ENCODE results near the gene GYG2. TPM values are rescaled to one million over a fixed set of nuclear protein-coding genes. Genes with fewer than 3 reads are reported as not detected.
A peak's percentile ranks its signal among the peaks of the same experiment; 100 is the strongest.
"Not testable (repeated sequence)": the region's sequence is repeated elsewhere in the genome, so short reads cannot be mapped to it uniquely, and the experiment has no call there.

Gene GYG2
- total and polyA plus RNA-seq, 2 donors: 0.23 to 0.38 TPM

GRCh38 chrX:2804106-2804843 lies 24.5 kb upstream of the GYG2 start:
- not testable (repeated sequence) for DNase-seq (ENCODE audit: low read depth in 6 of 9, low spot score in 9 of 9); H3K4me1 ChIP-seq (ENCODE audit: control insufficient read depth in 2 of 2, insufficient read depth in 2 of 2, low read length in 2 of 2); H3K27me3 ChIP-seq (ENCODE audit: control insufficient read depth in 2 of 2, insufficient read depth in 1 of 2, low read length in 1 of 2); H3K36me3 ChIP-seq (ENCODE audit: control insufficient read depth in 2 of 2, insufficient read depth in 2 of 2, low read length in 1 of 2); H3K4me3 ChIP-seq (ENCODE audit: low read length in 2 of 2); H3K27ac ChIP-seq (ENCODE audit: low read depth in 1 of 2, low read length in 1 of 2); H3K9me3 ChIP-seq (ENCODE audit: control insufficient read depth in 2 of 2, insufficient read depth in 1 of 2, low read length in 1 of 2)
- WGBS: 96% methylated on average over 18 of the region's 18 CpGs

DNA sequence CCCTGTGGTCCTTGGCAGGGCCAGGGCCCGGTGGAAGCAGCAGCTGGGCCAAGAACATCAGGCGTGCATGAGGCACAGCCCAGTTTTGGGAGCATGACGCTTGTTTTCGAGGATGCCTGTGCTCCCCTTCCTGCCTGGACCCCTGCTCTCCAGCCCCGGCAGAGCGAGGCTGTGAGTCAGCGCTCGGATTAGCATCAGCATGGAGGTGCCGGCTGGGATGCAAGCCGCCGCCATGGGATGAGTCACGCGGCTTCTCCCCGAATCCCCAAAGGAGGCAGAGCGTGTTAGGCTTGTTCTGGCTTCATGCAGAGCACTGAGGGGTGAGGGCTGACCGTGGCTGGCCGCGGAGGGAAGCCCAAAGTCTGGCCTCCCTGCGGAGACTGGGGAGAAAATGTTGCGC lies 23.9 kb upstream of the GYG2 start:
- 98% methylated on average over 20 of the region's 20 CpGs for WGBS
- H3K4me1 ChIP-seq (ENCODE audit: control insufficient read depth in 2 of 2, insufficient read depth in 2 of 2, low read length in 2 of 2); DNase-seq (ENCODE audit: low read depth in 6 of 9, low spot score in 9 of 9): not testable (repeated sequence)

DNA sequence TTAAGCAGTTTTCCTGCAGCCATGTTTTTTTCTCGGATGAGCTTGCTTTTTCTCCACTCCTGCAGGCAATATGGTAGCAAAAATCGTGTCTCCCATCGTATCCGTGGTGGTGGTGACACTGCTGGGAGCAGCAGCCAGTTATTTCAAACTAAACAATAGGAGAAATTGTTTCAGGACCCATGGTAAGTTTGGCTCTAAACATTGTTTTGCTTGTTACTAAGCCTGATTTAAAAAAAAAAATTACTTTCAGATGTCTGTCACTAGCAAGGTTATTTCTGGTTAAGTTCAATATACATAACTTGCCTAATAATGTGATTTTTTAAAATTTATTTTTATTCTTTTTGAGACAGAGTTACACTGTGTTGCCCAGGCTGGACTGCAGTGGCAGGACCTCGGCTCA lies 17.5 kb upstream of the GYG2 start:
- Histone ChIP-seq H3K4me1 (ENCODE audit: control insufficient read depth in 2 of 2, insufficient read depth in 2 of 2, low read length in 2 of 2) (peaks cover 0 to 9% of the 10 kb centered on the region in 2 donors), H3K27me3 (ENCODE audit: control insufficient read depth in 2 of 2, insufficient read depth in 1 of 2, low read length in 1 of 2) (no peaks in the 10 kb centered on the region), H3K36me3 (ENCODE audit: control insufficient read depth in 2 of 2, insufficient read depth in 2 of 2, low read length in 1 of 2) (no peaks in the 10 kb centered on the region), H3K9me3 (ENCODE audit: control insufficient read depth in 2 of 2, insufficient read depth in 1 of 2, low read length in 1 of 2) (no peaks in the 10 kb centered on the region), H3K27ac (ENCODE audit: low read depth in 1 of 2, low read length in 1 of 2) (no peak overlapping the region), H3K4me3 (ENCODE audit: low read length in 2 of 2) (no peak overlapping the region)
- WGBS: 94% methylated on average over 5 of the region's 5 CpGs
- no peak for DNase-seq (ENCODE audit: low read depth in 6 of 9, low spot score in 9 of 9)

More for the DNA sequence above, 23.9 kb upstream of the GYG2 start:
- H3K36me3 ChIP-seq (ENCODE audit: control insufficient read depth in 2 of 2, insufficient read depth in 2 of 2, low read length in 1 of 2); H3K9me3 ChIP-seq (ENCODE audit: control insufficient read depth in 2 of 2, insufficient read depth in 1 of 2, low read length in 1 of 2); H3K4me3 ChIP-seq (ENCODE audit: low read length in 2 of 2); H3K27me3 ChIP-seq (ENCODE audit: control insufficient read depth in 2 of 2, insufficient read depth in 1 of 2, low read length in 1 of 2); H3K27ac ChIP-seq (ENCODE audit: low read depth in 1 of 2, low read length in 1 of 2): not testable (repeated sequence)

GRCh38 chrX:2812161-2812907 lies 16.4 kb upstream of the GYG2 start:
- not testable (repeated sequence) for H3K36me3 ChIP-seq (ENCODE audit: control insufficient read depth in 2 of 2, insufficient read depth in 2 of 2, low read length in 1 of 2); H3K27ac ChIP-seq (ENCODE audit: low read depth in 1 of 2, low read length in 1 of 2); H3K4me3 ChIP-seq (ENCODE audit: low read length in 2 of 2); H3K9me3 ChIP-seq (ENCODE audit: control insufficient read depth in 2 of 2, insufficient read depth in 1 of 2, low read length in 1 of 2); H3K27me3 ChIP-seq (ENCODE audit: control insufficient read depth in 2 of 2, insufficient read depth in 1 of 2, low read length in 1 of 2); H3K4me1 ChIP-seq (ENCODE audit: control insufficient read depth in 2 of 2, insufficient read depth in 2 of 2, low read length in 2 of 2)
- 36% methylated on average over 14 of the region's 16 CpGs for WGBS
- DNase-seq (ENCODE audit: low read depth in 6 of 9, low spot score in 9 of 9): peak in 8 of 9 donors; percentile 12 to 80 (median 30)

DNA sequence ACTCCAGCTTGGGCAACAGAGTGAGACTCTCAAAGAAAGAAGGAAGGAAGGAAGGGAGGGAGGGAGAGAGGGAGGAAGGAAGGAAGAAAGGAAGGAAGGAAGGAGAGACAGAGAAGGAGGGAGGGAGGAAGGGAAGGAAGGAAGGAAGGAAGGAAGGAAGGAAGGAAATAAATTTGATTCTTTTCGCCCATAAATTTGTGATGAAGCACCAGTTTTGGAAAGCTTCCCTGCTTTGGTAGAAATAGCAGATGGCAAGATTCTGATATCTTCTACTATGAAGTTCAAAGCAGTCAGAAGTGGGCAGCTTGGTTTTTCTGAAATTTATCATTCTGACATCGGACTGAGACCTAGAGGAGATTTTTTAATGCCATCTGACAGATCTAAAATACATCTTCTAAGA lies 11.7 kb upstream of the GYG2 start:
- WGBS: 88% methylated on average over 2 of the region's 2 CpGs
- Histone ChIP-seq H3K27ac (ENCODE audit: low read depth in 1 of 2, low read length in 1 of 2) (no peak overlapping the region), H3K4me1 (ENCODE audit: control insufficient read depth in 2 of 2, insufficient read depth in 2 of 2, low read length in 2 of 2) (peaks cover 0 to 17% of the 10 kb centered on the region in 2 donors), H3K9me3 (ENCODE audit: control insufficient read depth in 2 of 2, insufficient read depth in 1 of 2, low read length in 1 of 2) (no peaks in the 10 kb centered on the region), H3K27me3 (ENCODE audit: control insufficient read depth in 2 of 2, insufficient read depth in 1 of 2, low read length in 1 of 2) (no peaks in the 10 kb centered on the region), H3K36me3 (ENCODE audit: control insufficient read depth in 2 of 2, insufficient read depth in 2 of 2, low read length in 1 of 2) (no peaks in the 10 kb centered on the region), H3K4me3 (ENCODE audit: low read length in 2 of 2) (no peak overlapping the region)
- DNase-seq (ENCODE audit: low read depth in 6 of 9, low spot score in 9 of 9): no peak

DNA sequence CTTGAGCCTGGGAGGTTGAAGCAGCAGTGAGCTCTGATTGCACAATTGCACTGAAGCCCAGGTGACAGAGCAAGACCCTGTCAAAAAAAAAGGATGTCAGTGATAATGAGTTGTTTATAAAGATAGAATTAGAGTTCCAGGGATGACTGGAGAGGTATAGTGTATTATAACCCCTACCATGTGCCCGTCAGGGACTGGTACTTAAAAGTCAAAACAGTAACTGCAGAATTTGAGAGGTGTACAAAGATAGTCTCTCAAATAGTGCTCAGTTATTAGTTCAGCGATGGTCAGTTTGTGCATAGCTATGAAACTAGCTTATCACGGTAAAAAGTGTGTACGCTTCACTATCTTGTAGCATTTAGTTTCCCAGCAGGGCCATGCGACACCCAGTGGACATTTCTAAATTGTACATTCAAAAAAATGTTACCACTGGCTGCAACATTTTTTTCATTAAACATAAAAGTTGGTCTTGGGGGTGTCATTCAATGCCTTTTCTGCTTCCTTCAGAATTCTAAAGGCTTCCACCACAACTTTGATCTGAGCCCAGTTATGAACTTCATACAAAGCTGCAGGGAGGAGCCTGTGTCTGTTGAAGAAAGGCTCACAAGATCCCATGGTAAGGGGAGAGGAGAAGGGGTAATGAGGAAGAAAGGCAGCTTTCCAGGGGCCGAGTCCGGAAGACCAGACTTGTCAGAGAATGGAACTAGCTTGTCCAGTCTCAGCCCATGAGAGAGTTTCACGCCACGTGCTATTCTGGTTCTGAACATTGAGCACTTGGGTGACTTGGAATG lies 9.2 kb upstream of the GYG2 start:
- H3K4me1 ChIP-seq (ENCODE audit: control insufficient read depth in 2 of 2, insufficient read depth in 2 of 2, low read length in 2 of 2): peaks cover 0 to 9% of the 10 kb centered on the region in 2 donors
- no peak overlapping the region for H3K27ac ChIP-seq (ENCODE audit: low read depth in 1 of 2, low read length in 1 of 2)
- H3K4me3 ChIP-seq (ENCODE audit: low read length in 2 of 2): no peak overlapping the region
- H3K36me3 ChIP-seq (ENCODE audit: control insufficient read depth in 2 of 2, insufficient read depth in 2 of 2, low read length in 1 of 2): no peaks in the 10 kb centered on the region
- H3K27me3 ChIP-seq (ENCODE audit: control insufficient read depth in 2 of 2, insufficient read depth in 1 of 2, low read length in 1 of 2): no peaks in the 10 kb centered on the region
- 81% methylated on average over 9 of the region's 9 CpGs for WGBS
- peak in 2 of 9 donors; percentile 41 to 53 for DNase-seq (ENCODE audit: low read depth in 6 of 9, low spot score in 9 of 9)
- no peaks in the 10 kb centered on the region for H3K9me3 ChIP-seq (ENCODE audit: control insufficient read depth in 2 of 2, insufficient read depth in 1 of 2, low read length in 1 of 2)

DNA sequence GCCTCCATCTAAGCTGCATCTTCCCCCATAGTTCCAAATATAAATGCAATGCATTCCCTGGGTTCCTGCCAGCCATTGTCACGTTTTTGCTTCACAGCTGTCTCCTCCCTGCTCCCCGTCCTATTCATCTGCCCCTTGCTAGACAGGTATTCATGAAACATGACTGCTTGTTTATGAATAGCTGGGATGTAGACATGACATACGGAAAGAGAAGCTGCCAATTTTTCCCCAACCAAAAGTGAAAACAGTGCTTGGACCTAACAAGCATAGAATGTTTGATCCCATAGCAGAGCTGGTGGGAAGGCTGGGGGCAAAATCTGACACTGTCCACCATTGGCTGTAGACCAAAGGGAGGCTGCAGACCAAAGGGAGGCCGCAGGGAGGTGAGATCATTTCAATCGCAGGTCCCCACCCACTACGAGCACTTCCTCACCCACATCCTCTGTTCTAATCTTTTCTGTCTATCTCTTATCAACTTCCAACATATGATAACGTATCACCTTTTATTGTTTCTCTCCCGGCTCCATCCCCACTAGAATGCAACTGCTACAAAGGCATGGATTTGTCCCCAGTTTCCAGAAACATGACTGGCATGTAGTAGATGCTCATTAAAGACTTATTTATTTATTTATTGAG lies 8.5 kb upstream of the GYG2 start:
- Histone ChIP-seq H3K36me3 (ENCODE audit: control insufficient read depth in 2 of 2, insufficient read depth in 2 of 2, low read length in 1 of 2) (no peaks in the 10 kb centered on the region), H3K9me3 (ENCODE audit: control insufficient read depth in 2 of 2, insufficient read depth in 1 of 2, low read length in 1 of 2) (no peaks in the 10 kb centered on the region), H3K27ac (ENCODE audit: low read depth in 1 of 2, low read length in 1 of 2) (no peak overlapping the region), H3K27me3 (ENCODE audit: control insufficient read depth in 2 of 2, insufficient read depth in 1 of 2, low read length in 1 of 2) (peaks cover 0 to 2% of the 10 kb centered on the region in 2 donors), H3K4me1 (ENCODE audit: control insufficient read depth in 2 of 2, insufficient read depth in 2 of 2, low read length in 2 of 2) (peaks cover 0 to 9% of the 10 kb centered on the region in 2 donors), H3K4me3 (ENCODE audit: low read length in 2 of 2) (no peak overlapping the region)
- 50% methylated on average over 8 of the region's 8 CpGs for WGBS
- DNase-seq (ENCODE audit: low read depth in 6 of 9, low spot score in 9 of 9): no peak

DNA sequence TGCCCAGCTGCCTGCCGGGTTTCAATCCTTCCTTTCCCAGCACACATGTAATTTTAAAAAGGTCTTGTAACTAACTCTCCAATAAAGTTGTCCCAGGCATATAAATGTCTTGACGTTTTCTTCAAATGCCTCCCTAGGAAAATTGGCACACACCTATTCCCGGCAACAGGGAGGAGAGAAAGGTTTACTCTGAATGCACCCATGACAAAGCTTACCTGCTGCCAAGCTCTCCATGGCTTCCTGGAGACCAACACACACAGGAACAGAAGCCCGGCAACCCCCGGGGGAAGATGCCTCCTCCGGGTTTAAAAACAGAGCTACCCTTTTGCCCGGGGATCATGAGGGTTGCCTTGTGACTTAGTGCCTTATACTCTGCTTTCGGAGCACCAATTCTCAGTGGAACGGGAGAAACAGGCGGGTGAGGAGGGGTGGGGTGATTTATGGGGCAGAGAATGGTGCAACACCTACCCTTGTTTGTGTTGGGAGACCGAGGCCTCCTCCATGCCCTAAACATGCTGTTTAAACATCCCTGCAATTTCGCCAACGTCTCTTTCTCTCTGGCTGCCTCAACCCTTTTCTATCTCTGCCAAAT lies 4.8 kb upstream of the GYG2 start:
- Histone ChIP-seq H3K36me3 (ENCODE audit: control insufficient read depth in 2 of 2, insufficient read depth in 2 of 2, low read length in 1 of 2) (no peaks in the 10 kb centered on the region), H3K27ac (ENCODE audit: low read depth in 1 of 2, low read length in 1 of 2) (no peak overlapping the region), H3K4me1 (ENCODE audit: control insufficient read depth in 2 of 2, insufficient read depth in 2 of 2, low read length in 2 of 2) (peaks cover 0 to 9% of the 10 kb centered on the region in 2 donors), H3K4me3 (ENCODE audit: low read length in 2 of 2) (no peak overlapping the region), H3K27me3 (ENCODE audit: control insufficient read depth in 2 of 2, insufficient read depth in 1 of 2, low read length in 1 of 2) (peaks cover 0 to 25% of the 10 kb centered on the region in 2 donors), H3K9me3 (ENCODE audit: control insufficient read depth in 2 of 2, insufficient read depth in 1 of 2, low read length in 1 of 2) (no peaks in the 10 kb centered on the region)
- WGBS: 79% methylated on average over 13 of the region's 13 CpGs
- DNase-seq (ENCODE audit: low read depth in 6 of 9, low spot score in 9 of 9): no peak
